RWPE1 (cell line): ENCODE measurements around the gene VAMP1.
"Not testable (repeated sequence)": the region's sequence is repeated elsewhere in the genome, so short reads cannot be mapped to it uniquely, and the experiment has no call there.

Experiments used
- CTCF ChIA-PET: fragments of 350-600 bp; sonication (Branson Sonifier 250); formaldehyde crosslinking; extraction: SDS; loops from one replicate; lab custom pipeline; 2021; lab: Yijun Ruan, JAX
- POLR2A ChIA-PET: fragments of 400-600 bp; formaldehyde crosslinking; extraction: SDS; loops from one replicate; lab custom pipeline; 2020; ENCODE audit warnings: antibody characterized with exemption; ENCODE audit not compliant: low non-redundant PET; lab: Yijun Ruan, JAX
- DNase-seq: peaks from one replicate; pipeline ENCODE4 v3.0.0; 2012; ENCODE audit warnings: low spot score
- H3K27ac ChIP-seq: fragments of 450-650 bp; 2 replicates; pipeline ENCODE4 v1.5.1; 2017
- TF ChIP-seq, protein P1 (sequence below): fragments of 450-650 bp; conservative IDR thresholded peaks from 2 replicates; pipeline ENCODE4 v1.5.1; 2017; ENCODE audit warnings: low read depth, mild to moderate bottlenecking

Gene VAMP1

GRCh38 chr12:6469609-6470374 lies 685 bp downstream of the VAMP1 start:
- ChIA-PET CTCF (interaction anchor here (0.6 kb wide), 1 partner anchor 319 kb away, joined by 3 read pairs; no protein-coding TSS in a partner anchor), POLR2A (interaction anchor here (1.3 kb wide), 1 partner anchor 23 kb away, joined by 6 read pairs; the partner anchor contains the start of gene MRPL51)
- TF ChIP-seq, protein P1, sequence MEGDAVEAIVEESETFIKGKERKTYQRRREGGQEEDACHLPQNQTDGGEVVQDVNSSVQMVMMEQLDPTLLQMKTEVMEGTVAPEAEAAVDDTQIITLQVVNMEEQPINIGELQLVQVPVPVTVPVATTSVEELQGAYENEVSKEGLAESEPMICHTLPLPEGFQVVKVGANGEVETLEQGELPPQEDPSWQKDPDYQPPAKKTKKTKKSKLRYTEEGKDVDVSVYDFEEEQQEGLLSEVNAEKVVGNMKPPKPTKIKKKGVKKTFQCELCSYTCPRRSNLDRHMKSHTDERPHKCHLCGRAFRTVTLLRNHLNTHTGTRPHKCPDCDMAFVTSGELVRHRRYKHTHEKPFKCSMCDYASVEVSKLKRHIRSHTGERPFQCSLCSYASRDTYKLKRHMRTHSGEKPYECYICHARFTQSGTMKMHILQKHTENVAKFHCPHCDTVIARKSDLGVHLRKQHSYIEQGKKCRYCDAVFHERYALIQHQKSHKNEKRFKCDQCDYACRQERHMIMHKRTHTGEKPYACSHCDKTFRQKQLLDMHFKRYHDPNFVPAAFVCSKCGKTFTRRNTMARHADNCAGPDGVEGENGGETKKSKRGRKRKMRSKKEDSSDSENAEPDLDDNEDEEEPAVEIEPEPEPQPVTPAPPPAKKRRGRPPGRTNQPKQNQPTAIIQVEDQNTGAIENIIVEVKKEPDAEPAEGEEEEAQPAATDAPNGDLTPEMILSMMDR, result no peak
- no peak for DNase-seq
- peak overlapping the region; percentile 90 for H3K27ac ChIP-seq

- no peak overlapping the region for H3K27ac ChIP-seq
- DNase-seq, result no peak
- POLR2A ChIA-PET, result no interaction called here
- CTCF ChIA-PET, result interaction anchor here (0.6 kb wide), 1 partner anchor 46 kb away, joined by 4 read pairs; no protein-coding TSS in a partner anchor
- TF ChIP-seq, protein P1, result no peak
These were observed 1.4 kb downstream of the VAMP1 start for GRCh38 chr12:6469092-6469491.

- POLR2A ChIA-PET, result no interaction called here
- DNase-seq, result no peak
- TF ChIP-seq, protein P1, result no peak
- no peak overlapping the region for H3K27ac ChIP-seq
- CTCF ChIA-PET, result no interaction called here
These were observed 2.2 kb downstream of the VAMP1 start for GRCh38 chr12:6468283-6468575.

- H3K27ac ChIP-seq, POLR2A ChIA-PET, CTCF ChIA-PET, DNase-seq: not testable (repeated sequence)
These were observed 2.8 kb downstream of the VAMP1 start for GRCh38 chr12:6467571-6468282.

- DNase-seq, H3K27ac ChIP-seq, POLR2A ChIA-PET: not testable (repeated sequence)
- CTCF ChIA-PET, result interaction anchor here (1.1 to 2.2 kb wide), 4 partner anchors 13 to 42 kb away, joined by 3 to 29 read pairs (median 3); no protein-coding TSS in a partner anchor
These were observed 3.7 kb downstream of the VAMP1 start for GRCh38 chr12:6466751-6467150.

DNA sequence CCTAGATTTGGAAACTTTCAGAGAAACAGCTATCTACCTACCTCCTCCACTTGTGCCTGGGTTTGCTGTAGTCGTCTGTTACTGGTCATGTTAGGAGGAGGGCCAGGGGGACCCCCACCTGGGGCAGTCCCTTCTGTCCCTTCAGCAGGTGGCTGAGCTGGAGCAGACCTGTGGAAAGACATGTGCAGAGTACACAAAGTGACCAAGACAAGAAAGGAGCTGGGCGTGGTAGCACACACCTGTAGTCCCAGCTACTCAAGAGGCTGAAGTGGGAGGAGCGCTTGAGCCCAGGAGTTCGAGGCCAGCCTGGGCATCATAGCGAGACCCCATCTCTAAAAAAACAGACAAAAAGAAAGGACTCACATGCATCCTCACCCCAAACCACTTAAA lies 4.3 kb downstream of the VAMP1 start:
- POLR2A ChIA-PET, result interaction anchor here (0.5 to 0.7 kb wide), 2 partner anchors 127 to 270 kb away, joined by 3 read pairs; no protein-coding TSS in a partner anchor
- DNase-seq, result no peak
- CTCF ChIA-PET, result interaction anchor here (0.6 to 2.2 kb wide), 12 partner anchors 13 to 382 kb away, joined by 3 to 29 read pairs (median 3); no protein-coding TSS in a partner anchor
- H3K27ac ChIP-seq, result no peak overlapping the region
- TF ChIP-seq, protein P1, result no peak

- ChIA-PET CTCF (interaction anchor here (0.6 to 2.2 kb wide), 19 partner anchors 12 to 383 kb away, joined by 3 to 29 read pairs (median 3); partner anchors contain the start of genes CD9 and TAPBPL), POLR2A (interaction anchor here (0.5 to 0.7 kb wide), 2 partner anchors 126 to 269 kb away, joined by 3 read pairs; no protein-coding TSS in a partner anchor)
- peak; percentile 68 for DNase-seq
- H3K27ac ChIP-seq, result no peak overlapping the region
- TF ChIP-seq, protein P1, result peak; percentile 64
These were observed 4.9 kb downstream of the VAMP1 start for GRCh38 chr12:6465467-6466183.
